ENCODE measurements around the gene BSN.

BSN gene

DNA sequence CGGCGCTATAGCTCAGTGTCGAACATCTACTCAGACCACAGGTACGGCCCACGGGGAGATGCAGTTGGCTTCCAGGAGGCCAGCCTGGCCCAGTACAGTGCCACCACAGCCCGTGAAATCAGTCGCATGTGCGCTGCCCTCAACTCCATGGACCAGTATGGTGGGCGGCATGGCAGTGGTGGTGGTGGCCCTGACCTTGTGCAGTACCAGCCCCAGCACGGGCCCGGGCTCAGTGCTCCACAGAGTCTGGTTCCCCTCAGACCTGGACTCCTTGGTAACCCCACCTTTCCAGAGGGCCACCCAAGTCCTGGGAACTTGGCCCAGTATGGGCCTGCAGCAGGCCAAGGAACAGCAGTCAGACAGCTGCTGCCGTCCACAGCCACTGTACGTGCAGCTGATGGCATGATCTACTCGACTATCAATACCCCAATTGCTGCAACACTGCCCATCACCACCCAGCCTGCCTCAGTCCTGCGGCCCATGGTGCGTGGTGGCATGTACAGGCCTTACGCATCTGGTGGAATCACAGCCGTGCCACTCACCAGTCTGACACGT, 101.5 kb downstream of the BSN start:
- no peak for DNase-seq (ENCODE audit: low spot score)

GRCh38 chr3:49656541-49657112, 102.3 kb downstream of the BSN start:
- peak; percentile 46 for DNase-seq (ENCODE audit: low spot score)

GRCh38 chr3:49657208-49657915, 103.1 kb downstream of the BSN start:
- no peak for DNase-seq (ENCODE audit: low spot score)

GRCh38 chr3:49658711-49659110, 104.4 kb downstream of the BSN start:
- DNase-seq (ENCODE audit: low spot score), result no peak

DNA sequence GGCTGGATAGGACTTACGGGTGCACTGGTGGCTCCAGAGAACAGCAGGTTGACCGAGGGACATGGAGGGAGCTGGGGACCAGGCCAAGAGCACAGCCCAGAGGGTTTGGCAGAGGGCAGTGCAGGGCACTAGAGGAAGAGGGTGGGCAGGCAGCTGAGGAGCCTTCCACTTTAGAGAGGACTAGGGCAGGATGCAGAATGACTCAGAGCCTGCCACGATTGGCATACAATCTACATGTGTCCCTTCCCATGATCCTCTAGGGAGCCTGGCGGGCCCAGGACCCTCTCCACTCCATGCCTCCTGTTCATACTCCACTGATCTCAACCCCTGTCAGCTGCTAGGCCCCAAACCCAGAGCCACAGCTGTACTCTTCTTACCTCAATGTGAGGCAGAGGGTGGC, 105.5 kb downstream of the BSN start:
- DNase-seq (ENCODE audit: low spot score), result no peak

- no peak for DNase-seq (ENCODE audit: low spot score)
These were observed 107.0 kb downstream of the BSN start for GRCh38 chr3:49661281-49661680.

DNA sequence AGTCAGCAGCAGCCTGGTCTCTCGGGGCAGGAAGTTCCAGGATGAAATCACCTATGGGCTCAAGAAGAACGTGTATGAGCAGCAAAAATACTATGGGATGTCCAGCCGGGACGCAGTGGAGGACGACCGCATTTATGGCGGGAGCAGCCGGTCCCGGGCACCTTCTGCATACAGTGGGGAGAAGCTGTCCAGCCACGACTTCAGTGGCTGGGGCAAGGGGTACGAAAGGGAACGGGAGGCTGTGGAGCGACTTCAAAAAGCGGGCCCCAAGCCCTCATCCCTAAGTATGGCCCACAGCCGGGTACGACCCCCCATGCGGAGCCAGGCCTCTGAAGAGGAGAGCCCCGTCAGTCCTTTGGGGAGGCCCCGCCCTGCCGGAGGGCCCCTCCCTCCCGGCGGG, 107.7 kb downstream of the BSN start:
- DNase-seq (ENCODE audit: low spot score), result no peak

DNA sequence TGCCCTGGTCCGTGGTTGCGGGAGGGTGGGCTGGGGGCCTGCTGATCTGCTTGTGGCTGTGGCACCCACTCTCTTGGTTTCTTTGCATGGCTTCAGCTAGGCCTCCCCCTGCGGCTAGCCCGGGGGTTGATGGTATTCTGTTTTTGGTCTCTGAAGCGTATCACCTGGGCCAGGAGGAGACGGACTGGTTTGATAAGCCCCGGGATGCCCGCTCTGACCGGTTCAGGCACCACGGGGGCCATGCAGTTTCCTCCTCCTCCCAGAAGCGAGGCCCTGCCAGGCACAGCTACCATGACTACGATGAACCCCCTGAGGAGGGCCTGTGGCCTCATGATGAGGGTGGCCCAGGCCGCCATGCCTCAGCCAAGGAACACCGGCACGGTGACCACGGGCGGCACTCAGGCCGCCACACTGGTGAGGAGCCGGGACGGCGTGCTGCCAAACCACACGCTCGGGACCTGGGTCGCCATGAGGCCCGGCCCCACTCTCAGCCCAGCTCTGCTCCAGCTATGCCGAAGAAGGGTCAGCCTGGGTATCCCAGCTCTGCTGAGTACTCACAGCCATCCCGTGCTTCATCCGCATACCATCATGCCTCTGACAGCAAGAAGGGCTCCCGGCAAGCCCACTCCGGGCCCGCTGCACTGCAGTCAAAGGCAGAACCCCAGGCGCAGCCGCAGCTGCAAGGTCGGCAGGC, 108.6 kb downstream of the BSN start:
- no peak for DNase-seq (ENCODE audit: low spot score)

- no peak for DNase-seq (ENCODE audit: low spot score)
These were observed 109.6 kb downstream of the BSN start for GRCh38 chr3:49663831-49664230.

DNA sequence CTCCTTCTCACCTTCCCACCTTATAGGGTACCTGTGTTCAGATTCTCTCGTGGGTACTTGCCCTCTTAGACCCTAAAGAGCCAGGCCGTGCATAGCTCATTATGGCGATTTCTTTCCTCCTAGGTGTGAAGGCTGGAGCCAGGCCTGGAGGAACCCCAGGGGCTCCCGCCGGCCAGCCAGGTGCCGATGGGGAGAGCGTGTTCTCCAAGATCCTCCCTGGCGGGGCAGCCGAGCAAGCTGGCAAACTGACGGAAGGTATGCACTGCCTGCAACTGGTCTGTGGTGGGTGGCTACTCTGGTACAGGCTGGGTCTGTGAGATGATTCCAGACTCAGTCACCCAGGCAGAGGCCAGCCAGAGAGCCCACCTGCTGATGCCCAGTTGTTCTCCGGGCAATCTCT, 110.0 kb downstream of the BSN start:
- no peak for DNase-seq (ENCODE audit: low spot score)

DNA sequence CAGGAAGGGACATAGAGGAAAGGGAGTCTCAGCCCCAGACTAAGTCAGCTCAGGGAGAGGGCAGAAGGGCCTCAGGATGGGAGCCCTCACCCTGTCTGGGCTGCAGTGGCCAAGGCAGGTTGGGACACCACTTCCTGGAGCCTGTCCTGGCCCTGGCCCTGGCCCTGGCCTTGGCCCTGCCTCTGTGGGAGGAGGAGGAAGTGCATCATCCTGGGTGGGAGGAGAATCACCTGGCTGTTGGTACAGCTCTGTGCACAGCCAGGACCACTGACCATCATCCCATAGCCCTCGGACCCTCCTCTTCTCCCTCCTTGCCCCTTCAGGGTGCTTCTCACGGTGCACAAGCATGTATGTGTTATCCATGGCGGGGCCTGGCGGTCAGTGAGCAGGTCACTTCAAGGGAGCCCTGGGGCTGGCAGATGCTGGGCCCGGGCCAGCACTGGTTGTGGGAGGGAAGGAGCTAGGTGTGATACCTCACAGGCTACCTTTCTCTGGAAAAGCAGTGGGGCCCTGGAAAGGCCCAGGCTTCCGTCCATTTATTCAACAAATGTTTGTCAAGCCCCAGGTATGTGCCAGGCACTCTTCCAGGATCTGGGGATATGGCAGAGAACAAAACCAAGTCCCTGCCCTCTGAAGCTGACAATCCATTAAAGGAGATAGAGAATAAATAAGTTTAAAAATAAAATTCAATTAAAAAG, 111.7 kb downstream of the BSN start:
- DNase-seq (ENCODE audit: low spot score), result no peak

DNA sequence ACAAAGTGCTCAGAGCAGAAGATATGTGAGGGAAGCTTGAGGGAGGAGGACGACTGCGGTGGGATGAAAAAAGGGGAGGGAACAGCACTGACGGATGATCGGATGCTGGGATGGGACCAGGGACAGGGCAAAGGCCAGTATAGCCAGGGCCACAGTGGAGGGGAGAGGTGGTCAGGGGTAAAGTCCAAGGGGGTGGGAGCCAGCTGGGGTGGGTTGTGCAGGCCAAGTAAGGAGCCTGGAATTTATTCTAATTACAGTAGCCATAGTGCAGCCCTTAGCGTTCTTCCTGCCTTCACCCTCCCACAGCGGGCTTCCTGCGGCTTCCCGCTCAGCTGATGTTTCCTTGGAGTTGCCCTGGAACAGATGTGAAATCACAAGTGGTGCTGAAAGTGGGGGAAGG, 112.3 kb downstream of the BSN start:
- DNase-seq (ENCODE audit: low spot score), result peak; percentile 30

DNA sequence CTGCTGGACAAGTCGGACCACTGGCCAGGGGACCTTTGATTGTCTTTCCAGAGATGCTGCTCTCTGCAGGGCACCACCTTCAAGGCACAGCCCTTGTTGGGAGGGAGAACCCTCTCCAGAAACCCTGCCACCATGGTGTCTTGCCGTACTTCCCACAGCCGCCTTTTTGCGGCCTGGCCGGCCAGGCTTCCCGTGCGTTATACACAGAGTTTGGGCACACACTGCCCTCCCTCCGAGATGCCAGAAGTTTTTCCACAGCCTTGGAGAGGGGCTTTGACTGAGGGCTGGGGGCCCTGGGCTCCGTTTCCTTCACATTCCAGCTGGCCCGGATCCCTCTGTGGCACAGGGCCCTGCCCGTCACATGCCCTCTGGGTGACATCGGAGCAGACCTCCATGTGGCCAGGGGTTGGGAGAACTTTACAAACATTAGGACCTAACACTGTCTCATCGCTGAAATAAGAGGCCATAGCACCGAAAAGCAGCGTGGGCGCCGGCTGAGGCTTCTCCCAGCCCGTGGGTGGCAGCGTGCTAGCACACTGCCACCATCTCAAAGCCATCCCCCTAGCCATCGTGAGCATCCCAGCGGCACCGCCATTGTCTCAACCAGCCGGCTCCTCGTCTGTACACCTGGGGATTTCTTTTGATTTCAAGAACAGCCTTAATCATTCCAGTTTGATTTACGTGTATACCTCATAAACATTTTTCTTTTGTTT, 113.6 kb downstream of the BSN start:
- no peak for DNase-seq (ENCODE audit: low spot score)

DNA sequence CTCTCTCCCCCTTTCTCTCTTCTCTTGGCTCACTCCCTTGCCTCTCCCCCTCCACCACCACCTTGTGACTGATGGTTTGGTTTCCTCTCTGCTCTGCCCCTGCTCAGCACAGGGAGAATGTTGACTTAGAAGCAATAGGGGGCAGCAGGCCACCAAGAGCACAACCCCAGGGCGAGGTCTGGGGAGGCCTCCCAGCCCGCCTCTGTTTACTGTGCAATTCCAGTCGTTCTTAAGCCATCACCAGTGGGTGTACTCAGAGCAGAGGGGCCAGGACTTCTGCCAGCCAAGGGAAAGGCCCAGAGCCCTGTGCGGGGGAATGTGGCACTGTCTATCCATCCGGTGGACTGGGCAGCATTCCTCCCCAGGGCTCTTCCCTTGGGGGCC, 114.1 kb downstream of the BSN start:
- no peak for DNase-seq (ENCODE audit: low spot score)

GRCh38 chr3:49668861-49669260, 114.6 kb downstream of the BSN start:
- peak; percentile 13 for DNase-seq (ENCODE audit: low spot score)

GRCh38 chr3:49669352-49669751, 115.1 kb downstream of the BSN start:
- no peak for DNase-seq (ENCODE audit: low spot score)

DNA sequence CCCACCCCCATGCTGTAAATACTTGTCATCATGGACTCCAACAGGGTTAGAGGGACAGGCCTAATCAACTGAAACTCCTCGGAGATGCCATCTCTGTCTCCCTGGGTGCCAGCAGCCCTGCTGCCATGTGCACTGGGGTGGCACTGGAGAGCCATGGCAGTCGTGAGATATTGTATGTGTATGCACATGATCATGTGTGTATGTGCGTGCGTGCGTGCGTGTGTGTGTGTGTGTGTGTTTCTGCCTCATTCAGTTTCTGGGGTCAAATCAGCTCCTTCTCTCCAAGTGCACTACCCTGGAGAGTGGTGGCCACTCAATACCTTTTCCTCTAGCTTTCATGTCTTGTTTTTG, 116.6 kb downstream of the BSN start:
- DNase-seq (ENCODE audit: low spot score), result no peak

DNA sequence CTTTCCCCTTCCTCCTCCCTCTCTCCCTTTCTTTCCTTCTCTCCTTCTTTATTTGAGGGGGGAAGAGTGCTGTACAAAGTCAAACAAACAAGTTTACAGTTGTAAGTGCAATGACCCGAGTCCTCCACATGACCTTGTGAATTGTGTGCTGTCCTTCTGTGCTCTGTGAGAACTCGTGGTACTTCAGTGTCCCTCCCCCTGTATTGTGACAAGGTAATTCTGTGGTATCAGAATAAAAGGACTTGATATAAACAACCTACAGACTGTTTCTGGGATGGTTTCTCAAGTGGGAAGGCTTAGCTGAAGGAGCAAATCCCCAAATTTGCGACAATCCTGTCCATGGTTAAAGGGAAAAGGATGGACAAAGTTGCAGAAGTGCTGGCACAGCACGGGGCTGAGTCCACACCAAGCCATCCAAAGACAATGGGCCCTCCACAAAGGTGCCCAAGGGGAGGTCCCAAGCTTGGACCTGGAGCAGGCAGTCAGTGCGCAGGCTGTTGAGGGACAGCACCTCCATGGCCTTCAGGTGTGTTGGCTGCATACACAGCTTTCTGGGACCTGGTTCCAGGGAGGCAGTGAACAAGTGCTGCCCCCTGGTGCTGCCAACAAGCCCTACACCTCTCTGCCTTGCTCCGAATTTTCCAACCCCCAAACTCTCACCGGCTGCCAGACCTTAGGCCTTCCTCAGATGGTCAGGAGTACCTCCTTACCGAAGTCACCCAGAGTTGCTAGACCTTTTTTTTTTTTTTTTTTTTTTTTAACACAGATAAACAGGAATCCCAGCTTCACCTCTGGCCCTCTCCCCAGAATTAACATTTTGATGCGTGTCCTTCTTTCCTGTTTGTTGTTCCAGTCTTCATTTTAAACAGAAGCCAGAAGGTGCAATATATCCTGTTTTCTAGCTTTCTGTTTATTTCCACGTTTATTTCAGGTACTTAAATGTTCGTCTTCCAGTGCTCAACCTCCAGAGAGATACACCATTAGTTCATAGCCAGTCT, 117.3 kb downstream of the BSN start:
- peak; percentile 76 for DNase-seq (ENCODE audit: low spot score)

DNA sequence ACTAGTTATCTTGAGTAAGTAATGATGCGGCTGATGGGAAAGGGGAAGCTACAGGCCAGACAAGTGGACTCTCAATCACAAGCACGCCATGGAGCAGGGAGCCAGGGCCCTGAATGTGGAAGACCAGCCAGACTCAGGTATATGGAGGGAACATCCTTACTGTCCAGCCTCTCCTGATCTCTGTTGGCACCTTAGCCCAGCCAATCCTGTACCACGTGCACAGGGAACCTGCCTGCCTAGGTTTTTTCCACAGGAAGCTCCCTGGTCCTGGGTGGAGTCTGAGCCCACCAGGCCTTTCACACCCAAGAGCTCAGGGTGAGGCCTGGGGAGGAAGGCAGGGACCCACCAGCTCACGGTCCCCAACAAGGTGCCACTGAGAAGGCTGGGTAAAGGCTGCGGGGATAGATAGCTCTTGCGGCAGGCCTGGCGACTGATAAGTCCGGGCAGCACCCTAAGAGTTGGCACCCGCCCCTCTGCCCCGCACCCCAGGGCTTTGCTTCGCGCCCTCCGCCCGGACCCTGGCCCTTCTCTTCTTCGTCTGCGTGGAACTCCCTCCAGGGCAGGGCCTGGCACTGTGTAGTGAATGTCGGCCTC, 118.9 kb downstream of the BSN start:
- no peak for DNase-seq (ENCODE audit: low spot score)

- peak; percentile 98 for DNase-seq (ENCODE audit: low spot score)
These were observed 119.6 kb downstream of the BSN start, which contains the start of gene APEH for GRCh38 chr3:49673715-49674496. TSS of gene APEH (plus strand) at chr3:49674351. CDS start at chr3:49674402, 51 bp downstream.

Data from AG08395 (cell line).